GM12878 (cell line): ENCODE data around the gene SLC22A3. TPM values are rescaled to one million over a fixed set of nuclear protein-coding genes. Genes with fewer than 3 reads are reported as not detected.

Experiments used
- ATAC-seq: fragments of 200-7000 bp; cut with Tn5 transposase; 3 replicates; pipeline ENCODE4 v1.9.1; 2020; ENCODE audit warnings: mild to moderate bottlenecking, moderate library complexity
- BruUV-seq: library from RNA; stranded (reverse); fragments of 400-500 nt; replicated peaks from 2 replicates; lab custom pipeline; 2021; lab: Mats Ljungman, UMichigan
- CTCF ChIA-PET: fragments of 300-600 bp; sonication (Branson Sonifier 250); formaldehyde crosslinking; extraction: SDS; loops from one replicate; lab custom pipeline; 2021; ENCODE audit warnings: inconsistent platforms; lab: Yijun Ruan, JAX
- POLR2A ChIA-PET: fragments of 350-600 bp; formaldehyde crosslinking; extraction: SDS; loops from one replicate; lab custom pipeline; 2021; ENCODE audit warnings: inconsistent platforms; lab: Charles Lee
- RAD21 ChIA-PET: fragments of 300-600 bp; sonication (Branson Sonifier 250); formaldehyde crosslinking; loops from one replicate; lab custom pipeline; 2023; ENCODE audit warnings: antibody characterized with exemption; ENCODE audit not compliant: unreplicated experiment; lab: Charles Lee
- SMC1A ChIA-PET: fragments of 300-600 bp; sonication (Branson Sonifier 250); formaldehyde crosslinking; loops from one replicate; lab custom pipeline; 2023; ENCODE audit not compliant: unreplicated experiment, uncharacterized antibody; lab: Charles Lee
- DNase-seq: peaks from one replicate; pipeline ENCODE4 v3.0.0-alpha.2; 2011; ENCODE audit warnings: low read depth, low spot score
- FAIRE-seq: peaks from 3 replicates; lab custom pipeline; 2011; peaks lifted over from hg19 to GRCh38; lab: Jason Lieb, UNC
- H2AFZ ChIP-seq: 2 replicates; pipeline ENCODE4 v1.6.0; 2011; ENCODE audit warnings: low read depth, low read length, control low read depth; ENCODE audit not compliant: control insufficient read depth
- H3K27ac ChIP-seq: 2 replicates; pipeline ENCODE4 v1.5.1; 2011; ENCODE audit warnings: control low read depth; ENCODE audit not compliant: control insufficient read depth, insufficient read depth
- H3K27me3 ChIP-seq, 2 experiments: replicated peaks in 1 of 2; 2 replicates each; pipeline versions ENCODE4 v1.6.0 to v1.6.1; 2011; ENCODE audit warnings: low read length in 1 of 2; ENCODE audit not compliant: control insufficient read depth in 2 of 2, insufficient read depth in 2 of 2
- H3K36me3 ChIP-seq, 2 experiments: 2 replicates each; pipeline ENCODE4 v1.5.1; 2011; ENCODE audit warnings: low read length in 1 of 2; ENCODE audit not compliant: control insufficient read depth in 2 of 2, insufficient read depth in 2 of 2
- H3K4me1 ChIP-seq: 2 replicates; pipeline ENCODE4 v1.6.1; 2011; ENCODE audit warnings: mild to moderate bottlenecking, low read length, moderate library complexity, mixed read lengths; ENCODE audit not compliant: control insufficient read depth, insufficient read depth
- H3K4me2 ChIP-seq: 2 replicates; pipeline ENCODE4 v1.6.0; 2011; ENCODE audit warnings: control low read depth; ENCODE audit not compliant: control insufficient read depth, insufficient read depth
- H3K4me3 ChIP-seq: fragments of 200-600 bp; sonication (generic); 2 replicates; pipeline ENCODE4 v1.5.1; 2016
- H3K79me2 ChIP-seq: 2 replicates; pipeline ENCODE4 v1.6.0; 2011; ENCODE audit warnings: low read length; ENCODE audit not compliant: control insufficient read depth, insufficient read depth
- H3K9ac ChIP-seq: 2 replicates; pipeline ENCODE4 v1.8.0; 2011; ENCODE audit warnings: low read length, control low read depth, mixed read lengths; ENCODE audit not compliant: control insufficient read depth, insufficient read depth
- H3K9me3 ChIP-seq: replicated peaks from 3 replicates; pipeline ENCODE4 v1.5.1; 2011; ENCODE audit warnings: mild to moderate bottlenecking, low read length; ENCODE audit not compliant: control insufficient read depth, insufficient read depth
- H4K20me1 ChIP-seq: 2 replicates; pipeline ENCODE4 v1.6.0; 2011; ENCODE audit not compliant: control insufficient read depth, insufficient read depth
- ATF7 ChIP-seq: fragments of 450-650 bp; IDR thresholded peaks from 2 replicates; pipeline ENCODE4 v1.6.1; 2016; ENCODE audit warnings: low read depth, mild to moderate bottlenecking
- BACH1 ChIP-seq: fragments of 450-650 bp; IDR thresholded peaks from 2 replicates; pipeline ENCODE4 v1.6.1; 2017; ENCODE audit warnings: mild to moderate bottlenecking, borderline replicate concordance
- BCLAF1 ChIP-seq: fragments of 450-650 bp; IDR thresholded peaks from 2 replicates; pipeline ENCODE4 v1.6.1; 2017; ENCODE audit warnings: antibody characterized with exemption, mild to moderate bottlenecking, moderate library complexity
- BMI1 ChIP-seq: fragments of 450-650 bp; IDR thresholded peaks from 2 replicates; pipeline ENCODE4 v1.6.1; 2016; ENCODE audit warnings: mild to moderate bottlenecking, moderate library complexity, borderline replicate concordance
- GATAD2B ChIP-seq: fragments of 450-650 bp; conservative IDR thresholded peaks from 2 replicates; pipeline ENCODE4 v1.6.1; 2017; ENCODE audit warnings: low read depth, mild to moderate bottlenecking, moderate library complexity
- HSF1 ChIP-seq: fragments of 150-350 bp; IDR thresholded peaks from 2 replicates; pipeline ENCODE4 v1.6.1; 2014; ENCODE audit warnings: mild to moderate bottlenecking, low read depth, low read length
- NFIC ChIP-seq: IDR thresholded peaks from 2 replicates; pipeline ENCODE4 v1.6.1; 2012; ENCODE audit warnings: low read depth, mild to moderate bottlenecking, inconsistent platforms, low read length, moderate library complexity
- PAX5 ChIP-seq: IDR thresholded peaks from 2 replicates; pipeline ENCODE4 v1.6.1; 2011; ENCODE audit warnings: low read depth, low read length, borderline replicate concordance
- SIX5 ChIP-seq: IDR thresholded peaks from 2 replicates; pipeline ENCODE4 v1.6.1; 2011; ENCODE audit warnings: mild to moderate bottlenecking, low read depth, low read length, moderate library complexity; ENCODE audit not compliant: severe bottlenecking
- SMARCA5 ChIP-seq: fragments of 450-650 bp; IDR thresholded peaks from 2 replicates; pipeline ENCODE4 v1.6.1; 2017; ENCODE audit warnings: mild to moderate bottlenecking
- TARDBP ChIP-seq: IDR thresholded peaks from 2 replicates; pipeline ENCODE4 v1.6.1; 2016; ENCODE audit warnings: borderline replicate concordance
- YBX1 ChIP-seq: fragments of 450-650 bp; IDR thresholded peaks from 2 replicates; pipeline ENCODE4 v1.6.1; 2016; ENCODE audit warnings: antibody characterized with exemption
- ZNF217 ChIP-seq: fragments of 450-650 bp; IDR thresholded peaks from 2 replicates; pipeline ENCODE4 v1.6.1; 2017; ENCODE audit warnings: antibody characterized with exemption, mild to moderate bottlenecking
- in situ Hi-C: fragments of 300-500 bp; cut with MboI; formaldehyde crosslinking; loops from 9 replicates; pipeline ENCODE4 v1.14.3; 2018; ENCODE audit warnings: mixed read lengths
- intact Hi-C: fragments of 100-400 bp; cut with micrococcal nuclease; formaldehyde crosslinking; loops from one replicate; pipeline ENCODE4 v1.14.2; 2022; ENCODE audit not compliant: unreplicated experiment
- polyA plus RNA-seq, 11 experiments: library from polyadenylated mRNA; depleted of rRNA in 4 of 11; unstranded in 6 of 11; stranded (reverse) in 5 of 11; fragments of >200 nt; fragmentation: Nextera tagmentation in 4 of 11; fragmentation: Illumina TruSeq in 1 of 11; extraction: Ambion mirVana in 4 of 11; extraction: Trizol in 1 of 11; gene quantifications; 1 replicate in 1 of 11; 2 replicates in 10 of 11; pipeline versions ENCODE4 v1.2.1 to v1.2.3, GENCODE V29; 2011 to 2016; ENCODE audit warnings: inconsistent platforms in 2 of 11, missing spikeins in 2 of 11, low read depth in 1 of 11
- total RNA-seq, 4 experiments: library from RNA; depleted of rRNA in 3 of 4; stranded (reverse); fragments of >200 nt in 3 of 4; fragmentation: Illumina TruSeq in 1 of 4; extraction: Trizol in 1 of 4; gene quantifications; 2 replicates each; pipeline versions ENCODE4 v1.2.1 to v1.2.3, GENCODE V29; 2013 to 2021

Gene SLC22A3
- total and polyA plus RNA-seq, 10 of the 15 experiments (the other 5 are each of a cell fraction or from before 2014, with no cell fraction given): 0.07 to 0.15 TPM; not detected in 8

- no TSS peak for BruUV-seq
- no peaks in the 10 kb centered on the region for H3K27me3 ChIP-seq
- H3K9ac ChIP-seq: no peak overlapping the region
- FAIRE-seq (no peak), ATAC-seq (no peak), DNase-seq (no peak)
- H3K4me2 ChIP-seq: no peak overlapping the region
- no peaks in the 10 kb centered on the region for H4K20me1 ChIP-seq
- POLR2A ChIA-PET: no interaction called here
- no peaks in the 10 kb centered on the region for H3K4me1 ChIP-seq
- H3K9me3 ChIP-seq: no peaks in the 10 kb centered on the region
- SMC1A ChIA-PET: no interaction called here
- CTCF ChIA-PET: no interaction called here
- H3K4me3 ChIP-seq: no peak overlapping the region
- H2AFZ ChIP-seq: no peak overlapping the region
- RAD21 ChIA-PET: no interaction called here
- H3K79me2 ChIP-seq: no peaks in the 10 kb centered on the region
- in situ Hi-C loops (no loop called here), intact Hi-C loops (no loop called here)
- no peak overlapping the region for H3K27ac ChIP-seq
- H3K36me3 ChIP-seq: no peaks in the 10 kb centered on the region
- no peak for TF ChIP-seq TARDBP
- no peak for TF ChIP-seq ZNF217
- TF ChIP-seq SMARCA5: no peak
- TF ChIP-seq HSF1: no peak
- no peak for TF ChIP-seq PAX5
- no peak for TF ChIP-seq BACH1
- TF ChIP-seq ATF7: no peak
- TF ChIP-seq GATAD2B: no peak
- TF ChIP-seq BCLAF1: no peak
- no peak for TF ChIP-seq SIX5
- TF ChIP-seq YBX1: no peak
- TF ChIP-seq NFIC: no peak
- no peak for TF ChIP-seq BMI1
These were observed 69.4 kb downstream of the SLC22A3 start for GRCh38 chr6:160417550-160417949.
